WTC11 (cell line): ENCODE results near the gene KCTD3. TPM values are rescaled to one million over a fixed set of nuclear protein-coding genes. Genes with fewer than 3 reads are reported as not detected.

Experiments
- ATAC-seq: fragments of 200-7000 bp; cut with Tn5 transposase; 2 replicates; pipeline ENCODE4 v1.10.0; 2021; ENCODE audit warnings: mild to moderate bottlenecking, moderate library complexity
- CTCF ChIA-PET: fragments of 300-600 bp; sonication (Branson Sonifier 250); formaldehyde crosslinking; loops from one replicate; lab custom pipeline; 2021; ENCODE audit warnings: antibody characterized with exemption; lab: Charles Lee
- POLR2A ChIA-PET: fragments of 350-600 bp; sonication (Branson Sonifier 250); formaldehyde crosslinking; loops from one replicate; lab custom pipeline; 2021; ENCODE audit warnings: antibody characterized with exemption; lab: Charles Lee
- DNase-seq: peaks from one replicate; pipeline ENCODE4 v3.0.0; 2021; ENCODE audit warnings: low spot score
- H3K27ac Mint-ChIP-seq: 2 replicates; pipeline ENCODE4 v1.8.0; 2021; ENCODE audit warnings: mixed read lengths
- H3K27me3 Mint-ChIP-seq: 2 replicates; pipeline ENCODE4 v1.8.0; 2021; ENCODE audit warnings: low read depth, mild to moderate bottlenecking, moderate library complexity, mixed read lengths
- H3K36me3 Mint-ChIP-seq: 2 replicates; pipeline ENCODE4 v1.8.0; 2021; ENCODE audit warnings: mixed read lengths
- H3K4me1 Mint-ChIP-seq: 2 replicates; pipeline ENCODE4 v1.8.0; 2022; ENCODE audit warnings: mixed read lengths
- H3K4me3 Mint-ChIP-seq: 2 replicates; pipeline ENCODE4 v1.8.0; 2021; ENCODE audit warnings: mild to moderate bottlenecking, moderate library complexity, mixed read lengths
- H3K9me3 Mint-ChIP-seq: 2 replicates; pipeline ENCODE4 v1.8.0; 2021; ENCODE audit warnings: mixed read lengths
- ATF1 ChIP-seq: sonication (generic); formaldehyde crosslinking; IDR thresholded peaks from 2 replicates; pipeline ENCODE4 v1.8.1; 2023; ENCODE audit warnings: mild to moderate bottlenecking, moderate library complexity, missing genetic modification reagents
- CREB1 ChIP-seq: sonication (generic); formaldehyde crosslinking; IDR thresholded peaks from 2 replicates; pipeline ENCODE4 v1.8.0; 2023; ENCODE audit warnings: mild to moderate bottlenecking, missing genetic modification reagents
- CREM ChIP-seq: sonication (generic); formaldehyde crosslinking; IDR thresholded peaks from 2 replicates; pipeline ENCODE4 v1.8.1; 2022; ENCODE audit warnings: mild to moderate bottlenecking, missing genetic modification reagents, moderate library complexity
- ELF4 ChIP-seq: sonication (generic); formaldehyde crosslinking; IDR thresholded peaks from 2 replicates; pipeline ENCODE4 v1.8.1; 2022; ENCODE audit warnings: low read depth, mild to moderate bottlenecking, moderate library complexity, missing genetic modification reagents
- FOXJ3 ChIP-seq: sonication (generic); formaldehyde crosslinking; IDR thresholded peaks from 2 replicates; pipeline ENCODE4 v1.9.0; 2021; ENCODE audit warnings: missing genetic modification reagents, mild to moderate bottlenecking, borderline replicate concordance
- FOXP1 ChIP-seq: sonication (generic); formaldehyde crosslinking; IDR thresholded peaks from 2 replicates; pipeline ENCODE4 v1.8.0; 2022; ENCODE audit warnings: missing genetic modification reagents, mild to moderate bottlenecking, moderate library complexity, borderline replicate concordance
- GABPB1 ChIP-seq: sonication (generic); formaldehyde crosslinking; IDR thresholded peaks from 2 replicates; pipeline ENCODE4 v1.8.1; 2023; ENCODE audit warnings: mild to moderate bottlenecking, missing genetic modification reagents
- IRF2 ChIP-seq: sonication (generic); formaldehyde crosslinking; IDR thresholded peaks from 2 replicates; pipeline ENCODE4 v1.8.0; 2022; ENCODE audit warnings: low read depth, missing genetic modification reagents, borderline replicate concordance
- MAX ChIP-seq: sonication (generic); formaldehyde crosslinking; IDR thresholded peaks from 2 replicates; pipeline ENCODE4 v1.8.0; 2022; ENCODE audit warnings: mild to moderate bottlenecking, missing genetic modification reagents
- NFATC4 ChIP-seq: fragments of 250-450 bp; sonication (Bioruptor Pico); IDR thresholded peaks from 2 replicates; pipeline ENCODE4 v1.9.0; 2021; ENCODE audit warnings: mild to moderate bottlenecking
- NR1H2 ChIP-seq: sonication (generic); formaldehyde crosslinking; IDR thresholded peaks from 2 replicates; pipeline ENCODE4 v1.9.0; 2021; ENCODE audit warnings: mild to moderate bottlenecking, moderate library complexity, missing genetic modification reagents
- NR2C2 ChIP-seq: sonication (generic); formaldehyde crosslinking; IDR thresholded peaks from 2 replicates; pipeline ENCODE4 v1.8.0; 2022; ENCODE audit warnings: mild to moderate bottlenecking, missing genetic modification reagents
- PREB ChIP-seq: sonication (generic); formaldehyde crosslinking; IDR thresholded peaks from 2 replicates; pipeline ENCODE4 v1.8.1; 2022; ENCODE audit warnings: mild to moderate bottlenecking, missing genetic modification reagents, moderate library complexity, borderline replicate concordance
- PRRX2 ChIP-seq: fragments of 250-450 bp; sonication (Bioruptor Pico); IDR thresholded peaks from 2 replicates; pipeline ENCODE4 v1.8.0; 2021; ENCODE audit warnings: mild to moderate bottlenecking
- SMAD3 ChIP-seq: sonication (generic); formaldehyde crosslinking; IDR thresholded peaks from 2 replicates; pipeline ENCODE4 v1.8.0; 2022; ENCODE audit warnings: missing genetic modification reagents, mild to moderate bottlenecking, borderline replicate concordance
- TEAD1 ChIP-seq: sonication (generic); formaldehyde crosslinking; IDR thresholded peaks from 2 replicates; pipeline ENCODE4 v1.8.0; 2022; ENCODE audit warnings: mild to moderate bottlenecking, missing genetic modification reagents
- ZNF121 ChIP-seq: sonication (generic); formaldehyde crosslinking; IDR thresholded peaks from 2 replicates; pipeline ENCODE4 v1.8.0; 2023; ENCODE audit warnings: missing genetic modification reagents
- ZNF263 ChIP-seq: sonication (generic); formaldehyde crosslinking; IDR thresholded peaks from 2 replicates; pipeline ENCODE4 v1.8.1; 2022; ENCODE audit warnings: low read depth, mild to moderate bottlenecking, moderate library complexity, missing genetic modification reagents
- ZNF396 ChIP-seq: fragments of 250-450 bp; sonication (Bioruptor Pico); IDR thresholded peaks from 2 replicates; pipeline ENCODE4 v1.8.0; 2021; ENCODE audit warnings: mild to moderate bottlenecking, moderate library complexity, borderline replicate concordance
- ZNF416 ChIP-seq: fragments of 250-450 bp; sonication (Bioruptor Pico); IDR thresholded peaks from 2 replicates; pipeline ENCODE4 v1.9.0; 2021; ENCODE audit warnings: mild to moderate bottlenecking, inconsistent platforms
- ZNF671 ChIP-seq: fragments of 250-450 bp; sonication (Bioruptor Pico); IDR thresholded peaks from 2 replicates; pipeline ENCODE4 v1.8.0; 2021; ENCODE audit warnings: mild to moderate bottlenecking
- total RNA-seq: library from RNA; stranded (reverse); gene quantifications from 3 replicates; pipeline ENCODE4 v1.2.3, GENCODE V29; 2021
- TF ChIP-seq, protein P1 (sequence below): sonication (generic); formaldehyde crosslinking; IDR thresholded peaks from 2 replicates; pipeline ENCODE4 v1.8.1; 2022; ENCODE audit warnings: missing genetic modification reagents, borderline replicate concordance
- TF ChIP-seq, protein P2 (sequence below): fragments of 250-450 bp; sonication (Bioruptor Pico); conservative IDR thresholded peaks from 2 replicates; pipeline ENCODE4 v1.9.0; 2021; ENCODE audit warnings: mild to moderate bottlenecking
- TF ChIP-seq, protein P3 (sequence below): sonication (generic); formaldehyde crosslinking; IDR thresholded peaks from 2 replicates; pipeline ENCODE4 v1.8.1; 2023; ENCODE audit warnings: mild to moderate bottlenecking, moderate library complexity, missing genetic modification reagents

Gene KCTD3
- total RNA-seq, 1 experiment from 2014 or later: 55.6 TPM

- POLR2A ChIA-PET: no interaction called here
- DNase-seq: no peak
- CTCF ChIA-PET: no interaction called here
These were observed 40.3 kb downstream of the KCTD3 start for GRCh38 chr1:215607412-215607811.

GRCh38 chr1:215608646-215609045, 41.5 kb downstream of the KCTD3 start:
- Mint-ChIP-seq H3K4me3 (no peak overlapping the region), H3K27me3 (no peaks in the 10 kb centered on the region), H3K4me1 (peaks cover 20% of the 10 kb centered on the region), H3K36me3 (peaks cover 44% of the 10 kb centered on the region), H3K9me3 (peaks cover 5% of the 10 kb centered on the region), H3K27ac (no peak overlapping the region)
- ATAC-seq (no peak), DNase-seq (no peak)
- CTCF ChIA-PET: no interaction called here
- POLR2A ChIA-PET: no interaction called here
- no peak for TF ChIP-seq ZNF671 (CRISPR knock-in tag)
- no peak for TF ChIP-seq PRRX2
- TF ChIP-seq ZNF416 (CRISPR knock-in tag): no peak
- no peak for TF ChIP-seq CREM (CRISPR knock-in tag)
- no peak for TF ChIP-seq ELF4 (CRISPR knock-in tag)
- TF ChIP-seq NR2C2 (CRISPR knock-in tag): no peak

More at GRCh38 chr1:215607412-215607811, 40.3 kb downstream of the KCTD3 start:
- Mint-ChIP-seq H3K27ac (no peak overlapping the region), H3K4me3 (no peak overlapping the region), H3K27me3 (no peaks in the 10 kb centered on the region), H3K9me3 (no peaks in the 10 kb centered on the region), H3K36me3 (peaks cover 36% of the 10 kb centered on the region), H3K4me1 (peaks cover 14% of the 10 kb centered on the region)
- TF ChIP-seq SMAD3 (CRISPR knock-in tag): no peak
- no peak for TF ChIP-seq FOXJ3 (CRISPR knock-in tag)
- TF ChIP-seq, protein P1, sequence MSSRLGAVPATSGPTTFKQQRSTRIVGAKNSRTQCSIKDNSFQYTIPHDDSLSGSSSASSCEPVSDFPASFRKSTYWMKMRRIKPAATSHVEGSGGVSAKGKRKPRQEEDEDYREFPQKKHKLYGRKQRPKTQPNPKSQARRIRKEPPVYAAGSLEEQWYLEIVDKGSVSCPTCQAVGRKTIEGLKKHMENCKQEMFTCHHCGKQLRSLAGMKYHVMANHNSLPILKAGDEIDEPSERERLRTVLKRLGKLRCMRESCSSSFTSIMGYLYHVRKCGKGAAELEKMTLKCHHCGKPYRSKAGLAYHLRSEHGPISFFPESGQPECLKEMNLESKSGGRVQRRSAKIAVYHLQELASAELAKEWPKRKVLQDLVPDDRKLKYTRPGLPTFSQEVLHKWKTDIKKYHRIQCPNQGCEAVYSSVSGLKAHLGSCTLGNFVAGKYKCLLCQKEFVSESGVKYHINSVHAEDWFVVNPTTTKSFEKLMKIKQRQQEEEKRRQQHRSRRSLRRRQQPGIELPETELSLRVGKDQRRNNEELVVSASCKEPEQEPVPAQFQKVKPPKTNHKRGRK (CRISPR knock-in tag): no peak
- TF ChIP-seq PREB: no peak
- no peak for TF ChIP-seq NR1H2 (CRISPR knock-in tag)
- TF ChIP-seq, protein P2, sequence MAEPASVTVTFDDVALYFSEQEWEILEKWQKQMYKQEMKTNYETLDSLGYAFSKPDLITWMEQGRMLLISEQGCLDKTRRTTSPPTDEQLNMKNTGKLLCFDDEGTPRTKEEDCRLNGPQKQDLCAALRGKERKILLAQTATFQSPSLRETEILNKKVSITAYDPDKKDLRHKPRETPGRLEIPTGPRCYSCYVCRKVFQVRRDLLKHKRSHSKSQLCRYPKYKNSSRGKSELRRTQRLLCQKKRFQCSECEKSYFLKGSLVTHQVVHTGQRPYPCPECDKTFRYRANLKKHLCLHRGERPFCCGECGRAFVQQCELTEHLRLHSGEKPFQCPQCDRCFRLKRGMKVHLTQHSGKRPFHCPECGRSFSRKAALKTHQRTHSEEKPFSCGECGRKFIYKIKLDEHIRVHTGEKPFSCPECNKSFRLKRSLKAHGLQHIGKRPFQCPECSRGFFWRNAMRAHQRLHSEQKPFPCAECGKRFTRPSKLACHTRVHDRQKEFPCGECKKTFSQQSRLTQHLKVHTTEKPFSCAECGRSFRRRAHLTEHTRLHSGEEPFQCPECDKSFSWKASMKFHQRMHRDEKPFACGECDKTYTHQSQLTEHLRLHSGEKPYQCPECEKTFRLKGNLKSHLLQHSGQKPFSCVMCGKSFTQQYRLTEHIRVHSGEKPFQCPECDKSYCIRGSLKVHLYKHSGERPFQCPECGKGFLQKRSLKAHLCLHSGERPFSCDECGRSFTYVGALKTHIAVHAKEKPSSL (CRISPR knock-in tag): no peak
- no peak for TF ChIP-seq ZNF263 (CRISPR knock-in tag)
- no peak for TF ChIP-seq ZNF416 (CRISPR knock-in tag)
- TF ChIP-seq IRF2 (CRISPR knock-in tag): no peak
- TF ChIP-seq, protein P3, sequence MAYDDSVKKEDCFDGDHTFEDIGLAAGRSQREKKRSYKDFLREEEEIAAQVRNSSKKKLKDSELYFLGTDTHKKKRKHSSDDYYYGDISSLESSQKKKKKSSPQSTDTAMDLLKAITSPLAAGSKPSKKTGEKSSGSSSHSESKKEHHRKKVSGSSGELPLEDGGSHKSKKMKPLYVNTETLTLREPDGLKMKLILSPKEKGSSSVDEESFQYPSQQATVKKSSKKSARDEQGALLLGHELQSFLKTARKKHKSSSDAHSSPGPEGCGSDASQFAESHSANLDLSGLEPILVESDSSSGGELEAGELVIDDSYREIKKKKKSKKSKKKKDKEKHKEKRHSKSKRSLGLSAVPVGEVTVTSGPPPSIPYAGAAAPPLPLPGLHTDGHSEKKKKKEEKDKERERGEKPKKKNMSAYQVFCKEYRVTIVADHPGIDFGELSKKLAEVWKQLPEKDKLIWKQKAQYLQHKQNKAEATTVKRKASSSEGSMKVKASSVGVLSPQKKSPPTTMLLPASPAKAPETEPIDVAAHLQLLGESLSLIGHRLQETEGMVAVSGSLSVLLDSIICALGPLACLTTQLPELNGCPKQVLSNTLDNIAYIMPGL (CRISPR knock-in tag): no peak
- no peak for TF ChIP-seq NR2C2 (CRISPR knock-in tag)
- TF ChIP-seq FOXP1 (CRISPR knock-in tag): no peak
- TF ChIP-seq NFATC4 (CRISPR knock-in tag): no peak
- TF ChIP-seq CREB1 (CRISPR knock-in tag): no peak
- TF ChIP-seq ZNF396 (CRISPR knock-in tag): no peak
- TF ChIP-seq TEAD1 (CRISPR knock-in tag): no peak
- TF ChIP-seq GABPB1: no peak
- TF ChIP-seq MAX: no peak
- no peak for TF ChIP-seq ATF1 (CRISPR knock-in tag)
- no peak for TF ChIP-seq ZNF121
- no peak for ATAC-seq
